Psoas muscle (tissue), 8 donors: ENCODE measurements around the gene ARHGEF17. TPM values are rescaled to one million over a fixed set of nuclear protein-coding genes. Genes with fewer than 3 reads are reported as not detected.

Experiments used
- ATAC-seq, 4 donors: fragments of 200-7000 bp; cut with Tn5 transposase; one replicate each; pipeline ENCODE4 v1.9.1; 2020; ENCODE audit warnings: moderate library complexity in 3 of 4, mild to moderate bottlenecking in 2 of 4
- DNase-seq, 2 donors: peaks; one replicate each; pipeline ENCODE4 v3.0.0-alpha.2; 2020
- H3K27ac ChIP-seq: fragments of 200-600 bp; one replicate; pipeline ENCODE4 v1.8.0; 2022
- H3K27me3 ChIP-seq, 3 donors: fragments of 200-600 bp in 1 of 3; one replicate each; pipeline versions ENCODE4 v1.6.1 to v1.8.0; 2013 to 2022; ENCODE audit warnings: low read length in 2 of 3, mild to moderate bottlenecking in 2 of 3, moderate library complexity in 1 of 3; ENCODE audit not compliant: insufficient read depth in 3 of 3
- H3K36me3 ChIP-seq, 2 donors: fragments of 200-600 bp in 1 of 2; one replicate each; pipeline versions ENCODE4 v1.6.1 to v1.8.0; 2013 to 2022; ENCODE audit warnings: low read depth in 1 of 2, mild to moderate bottlenecking in 1 of 2, moderate library complexity in 1 of 2; ENCODE audit not compliant: insufficient read depth in 1 of 2
- H3K4me1 ChIP-seq: fragments of 200-600 bp; one replicate; pipeline ENCODE4 v1.8.0; 2022
- H3K4me3 ChIP-seq: fragments of 200-600 bp; one replicate; pipeline ENCODE4 v1.8.0; 2022; ENCODE audit warnings: mild to moderate bottlenecking
- H3K9me3 ChIP-seq: fragments of 200-600 bp; one replicate; pipeline ENCODE4 v1.8.0; 2022
- CTCF ChIP-seq: fragments of 200-600 bp; IDR thresholded peaks from one replicate; pipeline ENCODE4 v1.8.0; 2022; ENCODE audit warnings: antibody characterized with exemption
- WGBS, 3 donors: extraction: QIAGEN DNeasy Blood & Tissue Kit; methylation state at CpG; one replicate each; pipeline versions ENCODE4 v1.1.6 to v1.1.7; 2013; 5-methylcytosine and 5-hydroxymethylcytosine counted together
- intact Hi-C, 2 donors: fragments of 100-400 bp; cut with DNase I; formaldehyde crosslinking; loops; one replicate each; pipeline versions ENCODE4 v1.11.0 to v1.14.2; 2022
- polyA plus RNA-seq, 3 donors: library from polyadenylated mRNA; stranded (reverse); fragments of 200-250 nt; gene quantifications; one replicate each; pipeline ENCODE4 v1.2.3, GENCODE V29; 2013
- total RNA-seq, 4 donors: library from RNA; stranded (reverse); fragmentation: NEBNext Ultra II Directional in 2 of 4; extraction: Animal tissue kit (Norgen Biotek cat#: 25700) in 2 of 4; gene quantifications; one replicate each; pipeline versions ENCODE4 v1.2.1 to v1.2.4, GENCODE V29; 2021 to 2023
- donor health status: healthy with polysubstance abuse.
- donor health status: DM: no; HTN: no; CAD: no; lungs with moderate emphysema.
- donor health status: Bipolar disorder and iron deficiency.
- donor health status: healthy.
- donor health status: DM: yes; HTN: yes; CAD: no.
- donor health status: DM: no; HTN: no; CAD: no.
- donor health status: DM: no; HTN: no; CAD: no.
- donor health status: DM: yes; HTN: yes; CAD: no.

The ARHGEF17 gene
- total and polyA plus RNA-seq, 7 donors = 5.7 to 38.4 (median 10.8) TPM

DNA sequence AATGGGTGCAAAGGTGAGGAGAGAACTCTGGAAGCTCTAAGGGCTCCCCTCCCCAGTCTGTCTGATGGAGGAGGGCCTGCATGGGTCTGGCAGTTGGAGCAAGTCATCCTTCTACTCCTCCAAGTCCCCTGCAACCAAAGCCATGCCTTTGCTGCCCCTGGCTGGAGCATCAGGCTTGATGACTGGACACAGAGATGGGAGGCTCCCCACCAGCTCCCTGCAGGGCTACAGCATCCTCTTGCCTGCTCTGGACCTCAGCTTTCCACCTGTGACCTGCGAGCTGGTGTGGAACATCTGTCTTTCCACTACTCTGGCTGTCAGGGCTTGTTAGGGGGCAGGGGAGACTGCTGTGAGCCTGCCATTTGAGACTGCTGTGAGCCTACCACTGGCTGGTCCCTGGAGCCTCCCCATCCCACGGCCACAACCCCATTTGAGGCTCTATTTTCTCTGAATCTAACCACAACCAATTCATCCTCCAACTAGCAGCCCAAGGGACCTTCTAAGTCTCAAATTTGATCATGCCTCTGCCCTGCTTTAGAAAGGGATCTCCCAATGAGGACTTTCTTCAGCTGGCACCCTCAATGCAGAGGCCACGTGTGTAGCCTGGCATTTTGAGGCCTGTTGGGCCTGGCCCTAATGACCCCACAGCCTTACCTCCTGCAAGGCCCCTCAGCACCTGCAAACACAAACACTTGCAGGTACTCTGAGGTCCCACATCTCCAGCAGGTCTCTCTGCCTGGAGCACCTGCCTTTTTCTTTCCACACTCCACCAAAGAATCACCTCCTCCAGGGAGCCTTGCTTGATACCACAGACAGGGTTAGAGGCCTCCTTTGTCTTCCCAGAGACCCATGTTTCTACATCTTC lies 26.0 kb upstream of the ARHGEF17 start:
- intact Hi-C loops = no loop called here
- 88 to 94% (median 90%) methylated on average over 3 of the region's 3 CpGs for WGBS, 3 donors
- no peak for TF ChIP-seq CTCF
- no peak for DNase-seq
- Histone ChIP-seq H3K4me3 (no peak overlapping the region), H3K4me1 (no peaks in the 10 kb centered on the region), H3K36me3 (no peaks in the 10 kb centered on the region), H3K9me3 (no peaks in the 10 kb centered on the region), H3K27me3 (no peaks in the 10 kb centered on the region), H3K27ac (no peak overlapping the region)
- ATAC-seq = no peak

- no peak for TF ChIP-seq CTCF
- no peak for ATAC-seq
- no peaks in the 10 kb centered on the region for H3K27me3 ChIP-seq
- DNase-seq = no peak
- intact Hi-C loops = no loop called here
- no peaks in the 10 kb centered on the region for H3K4me1 ChIP-seq
- no peaks in the 10 kb centered on the region for H3K36me3 ChIP-seq
- no peak overlapping the region for H3K27ac ChIP-seq
- H3K9me3 ChIP-seq = no peaks in the 10 kb centered on the region
- no peak overlapping the region for H3K4me3 ChIP-seq
- 80 to 84% (median 83%) methylated on average over 10 of the region's 10 CpGs for WGBS, 3 donors
Observed at GRCh38 chr11:73283276-73284000, 24.6 kb upstream of the ARHGEF17 start.

DNA sequence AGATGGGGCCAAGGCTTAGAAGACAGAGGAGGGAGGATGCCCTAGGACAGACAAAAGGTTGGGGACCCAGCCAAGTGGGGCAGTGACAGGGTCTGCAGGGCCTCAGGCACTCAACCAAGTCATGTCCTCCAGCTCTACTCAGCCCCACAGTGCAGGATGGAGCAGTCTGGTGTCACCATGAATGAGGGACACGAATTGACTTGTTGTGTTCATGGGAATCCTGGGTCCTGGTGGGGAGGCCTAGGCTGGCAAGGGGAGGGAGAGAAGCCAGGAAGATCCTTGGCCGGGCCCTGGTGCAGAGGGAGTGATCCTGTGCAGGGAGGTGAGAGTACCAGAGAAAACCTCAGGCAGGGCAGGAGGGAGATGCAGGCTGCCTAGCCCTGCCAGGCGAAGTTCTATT lies 24.0 kb upstream of the ARHGEF17 start:
- DNase-seq = no peak
- intact Hi-C loops = no loop called here
- no peaks in the 10 kb centered on the region for H3K36me3 ChIP-seq
- no peak for TF ChIP-seq CTCF
- no peaks in the 10 kb centered on the region for H3K27me3 ChIP-seq
- H3K9me3 ChIP-seq = no peaks in the 10 kb centered on the region
- ATAC-seq = no peak
- 75 to 89% (median 84%) methylated on average over 2 to 3 of the region's 3 CpGs for WGBS, 3 donors
- H3K4me1 ChIP-seq = peaks cover 2% of the 10 kb centered on the region
- H3K27ac ChIP-seq = no peak overlapping the region
- H3K4me3 ChIP-seq = no peak overlapping the region

- peaks cover 6% of the 10 kb centered on the region for H3K4me1 ChIP-seq
- TF ChIP-seq CTCF = no peak
Observed at GRCh38 chr11:73285721-73286120, 22.4 kb upstream of the ARHGEF17 start.

More at GRCh38 chr11:73285721-73286120, 22.4 kb upstream of the ARHGEF17 start:
- Histone ChIP-seq H3K27ac (no peak overlapping the region), H3K36me3 (no peaks in the 10 kb centered on the region), H3K27me3 (no peaks in the 10 kb centered on the region), H3K9me3 (no peaks in the 10 kb centered on the region), H3K4me3 (no peak overlapping the region)
- no peak for DNase-seq
- intact Hi-C loops = loop anchor here (5.0 kb wide), 3 partner anchors 43 to 453 kb away; no protein-coding TSS in a partner anchor
- ATAC-seq = no peak
- 74 to 87% (median 86%) methylated on average over 1 of the region's 1 CpG for WGBS, 3 donors
